NCI-H146 (cell line): ENCODE results near the gene CMTM3.

Source experiments
- DNase-seq: peaks from one replicate; lab custom pipeline; 2025; lab: John Stamatoyannopoulos, UW

The CMTM3 gene

DNA sequence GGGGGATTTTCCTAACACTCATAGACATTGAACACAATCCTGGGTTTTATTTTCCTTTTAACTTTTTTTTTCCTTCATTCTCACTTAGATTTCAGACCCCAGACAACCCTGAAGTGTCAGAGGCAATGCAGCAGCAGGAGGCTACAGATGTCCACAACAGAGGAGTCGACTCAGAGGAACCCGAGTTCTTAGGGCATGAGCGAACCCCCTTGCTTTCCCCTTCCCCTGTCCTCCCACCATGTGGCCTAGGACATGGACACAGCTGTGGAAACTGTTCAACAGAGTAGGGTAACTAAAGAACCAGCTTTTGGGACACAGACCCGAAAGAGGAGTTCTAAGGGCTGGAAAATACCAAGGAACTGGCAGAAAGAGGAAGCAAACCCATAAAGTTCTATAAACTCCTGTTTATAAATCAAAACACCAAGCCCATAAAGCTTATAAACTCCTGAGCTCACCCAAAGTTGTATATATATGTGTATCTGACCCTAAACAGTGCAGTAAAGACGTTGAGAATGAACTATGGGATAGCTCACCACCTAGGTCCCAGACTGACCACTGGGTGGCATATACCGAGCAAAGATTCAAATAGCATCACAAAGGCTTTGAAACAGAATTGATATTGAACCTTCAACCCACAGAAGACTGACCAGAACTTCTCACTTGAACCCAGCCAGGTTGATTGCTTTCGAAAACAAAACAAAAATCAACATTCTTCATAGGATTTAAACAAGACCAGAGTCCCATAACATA is 58.1 kb downstream of the CMTM3 start:
- DNase-seq, result no peak
